ENCODE data around the gene CCDC146.
"Not testable (repeated sequence)": the region's sequence is repeated elsewhere in the genome, so short reads cannot be mapped to it uniquely, and the experiment has no call there.

Gene CCDC146

DNA sequence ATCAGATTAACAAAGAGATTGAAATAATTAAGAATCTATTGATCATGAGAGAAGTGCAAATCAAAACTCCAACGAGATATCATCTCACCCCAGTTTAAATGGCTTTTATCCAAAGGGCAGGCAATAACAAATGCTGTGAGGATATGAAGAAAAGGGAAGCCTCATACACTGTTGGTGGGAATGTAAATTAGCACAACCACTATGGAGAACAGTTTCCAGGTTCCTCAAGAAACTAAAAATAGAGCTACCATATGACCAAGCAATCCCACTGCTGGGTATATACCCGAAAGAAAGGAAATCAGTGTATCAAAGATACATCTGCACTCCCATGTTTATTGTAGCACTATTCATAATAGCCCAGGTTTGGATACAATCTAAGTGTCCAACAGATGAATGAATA, 63.5 kb downstream of the CCDC146 start:
- TF ChIP-seq POLR2A (IDR thresholded peaks at IDR 0.05; ENCODE audit: low read length) (no peak), GATA1 (IDR thresholded peaks at IDR 0.05; ENCODE audit: low read depth, low read length) (no peak)
- DNase-seq, result no peak

GRCh38 chr7:77188731-77189437, 66.5 kb downstream of the CCDC146 start:
- TF ChIP-seq GATA1 (IDR thresholded peaks at IDR 0.05; ENCODE audit: low read depth, low read length), result no peak
- no peak for TF ChIP-seq POLR2A (IDR thresholded peaks at IDR 0.05; ENCODE audit: low read length)

GRCh38 chr7:77197141-77197540, 74.7 kb downstream of the CCDC146 start:
- DNase-seq, result no peak
- TF ChIP-seq POLR2A (IDR thresholded peaks at IDR 0.05; ENCODE audit: low read length), result no peak
- TF ChIP-seq GATA1 (IDR thresholded peaks at IDR 0.05; ENCODE audit: low read depth, low read length), result no peak

More at GRCh38 chr7:77188731-77189437, 66.5 kb downstream of the CCDC146 start:
- DNase-seq, result no peak

DNA sequence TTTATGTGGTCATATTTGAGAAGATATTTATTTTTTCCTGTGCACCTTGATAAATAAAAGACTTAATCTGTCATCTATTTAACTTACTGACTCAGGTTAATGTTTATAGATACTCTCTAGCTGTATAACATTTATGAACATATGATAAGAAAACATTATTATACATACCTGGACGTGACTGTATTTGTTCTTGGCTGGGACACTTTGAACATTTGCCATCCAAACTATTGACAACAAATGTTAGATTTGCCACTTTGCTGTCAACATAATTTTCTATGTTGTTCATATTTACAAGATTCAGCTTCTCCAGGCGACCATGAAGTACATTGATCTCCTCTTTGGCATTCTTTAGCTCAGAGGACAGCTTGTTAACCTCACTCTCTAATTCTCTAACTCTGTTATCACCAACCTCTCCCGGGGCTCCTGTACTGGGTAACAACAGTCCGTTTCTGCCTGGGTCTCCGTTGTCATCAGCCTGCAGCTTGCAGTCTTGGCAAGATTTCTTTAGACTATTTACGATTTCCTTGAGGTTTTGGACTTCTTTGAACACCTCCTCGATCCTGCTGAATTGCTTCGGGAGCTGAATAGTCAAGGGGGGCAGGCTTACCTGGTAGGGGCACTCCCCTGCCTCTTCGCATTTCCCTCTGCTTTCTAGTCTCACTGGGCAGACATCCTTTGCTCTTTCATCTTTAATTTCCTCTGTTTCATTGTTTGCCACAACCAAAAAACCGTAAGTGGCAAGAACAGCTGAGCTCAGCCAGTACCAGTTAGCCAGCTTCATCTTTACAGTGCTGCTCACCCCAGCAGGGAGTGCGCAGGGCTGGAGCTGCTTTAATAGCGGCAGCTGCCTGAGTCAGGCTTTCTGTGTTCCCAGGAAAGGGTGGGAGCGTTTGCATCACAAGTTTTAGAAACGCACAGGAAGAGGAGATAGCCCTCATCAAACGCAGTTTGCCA, 76.9 kb downstream of the CCDC146 start, which contains the start of gene FGL2:
Gene FGL2, minus strand, starts transcription at position 807 of the 954 bp plus-strand sequence. Its CDS starts 26 bp downstream, at position 781.
- DNase-seq, result no peak
- TF ChIP-seq POLR2A (IDR thresholded peaks at IDR 0.05; ENCODE audit: low read length) (no peak), GATA1 (IDR thresholded peaks at IDR 0.05; ENCODE audit: low read depth, low read length) (no peak)

DNA sequence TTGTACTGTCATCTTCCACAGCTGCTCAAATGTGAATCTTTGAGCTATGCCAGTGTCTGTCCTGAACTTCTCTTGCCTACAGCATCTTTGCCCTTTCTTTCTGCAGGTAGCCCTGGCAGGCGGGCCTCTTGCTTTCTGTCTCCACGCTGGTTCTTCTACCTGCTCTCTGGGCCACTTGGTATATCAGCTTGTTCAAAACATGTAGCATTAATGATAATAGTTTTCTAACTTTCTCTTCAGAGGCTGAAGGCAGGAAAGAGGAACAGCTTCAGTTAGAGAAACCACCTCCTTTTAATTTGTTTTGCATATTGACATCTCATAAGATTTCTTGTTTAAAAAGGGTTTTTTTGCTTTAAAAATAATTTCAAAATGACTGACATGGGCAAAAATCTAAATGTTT, 78.1 kb downstream of the CCDC146 start:
- DNase-seq, result no peak
- TF ChIP-seq GATA1 (IDR thresholded peaks at IDR 0.05; ENCODE audit: low read depth, low read length) (no peak), POLR2A (IDR thresholded peaks at IDR 0.05; ENCODE audit: low read length) (no peak)

DNA sequence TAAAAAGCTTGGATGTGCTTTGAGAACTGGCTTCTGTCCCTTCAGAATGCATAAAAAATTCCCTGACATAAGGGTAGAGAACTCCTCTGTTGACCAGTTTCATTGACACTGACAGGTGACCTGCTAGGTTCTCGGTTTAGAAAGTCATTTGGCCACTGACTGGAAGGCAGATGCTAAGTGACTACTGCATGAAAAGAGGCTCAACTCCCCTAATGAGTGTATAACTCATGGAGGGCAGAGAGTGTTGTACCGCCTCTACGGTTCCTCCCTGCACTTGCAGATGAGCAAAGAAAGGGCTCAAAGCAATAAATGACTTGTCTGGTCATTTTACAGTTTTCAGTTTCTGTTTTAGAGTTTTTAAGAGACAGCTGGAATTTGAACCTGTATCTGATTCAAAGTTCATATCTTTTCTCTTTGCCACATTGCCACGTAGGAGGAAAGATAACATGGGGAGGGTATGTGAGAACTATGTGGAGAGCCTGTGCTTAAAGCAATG, 80.1 kb downstream of the CCDC146 start:
- DNase-seq, result no peak
- TF ChIP-seq GATA1 (IDR thresholded peaks at IDR 0.05; ENCODE audit: low read depth, low read length) (no peak), POLR2A (IDR thresholded peaks at IDR 0.05; ENCODE audit: low read length) (no peak)

GRCh38 chr7:77205706-77206105, 83.3 kb downstream of the CCDC146 start:
- no peak for DNase-seq
- TF ChIP-seq GATA1 (IDR thresholded peaks at IDR 0.05; ENCODE audit: low read depth, low read length), result no peak
- TF ChIP-seq POLR2A (IDR thresholded peaks at IDR 0.05; ENCODE audit: low read length), result no peak

DNA sequence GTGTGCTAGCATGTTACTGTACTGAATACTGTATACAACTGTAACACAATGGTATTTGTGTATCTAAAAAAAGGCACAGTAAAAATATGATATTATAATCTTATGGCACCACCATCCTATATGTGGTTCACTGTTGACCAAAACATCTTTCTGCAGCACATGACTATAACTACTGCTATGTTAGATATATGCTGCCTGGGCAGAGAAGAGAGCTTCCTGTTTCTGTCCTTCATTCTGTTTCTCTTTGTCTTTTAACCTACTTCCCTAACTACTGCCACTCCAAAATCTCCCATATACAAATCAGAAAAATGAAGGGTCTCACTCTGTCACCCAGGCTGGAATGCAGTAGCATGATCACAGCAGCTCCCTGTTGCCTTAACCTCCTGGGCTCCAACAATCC, 86.0 kb downstream of the CCDC146 start:
- DNase-seq, result no peak
- TF ChIP-seq GATA1 (IDR thresholded peaks at IDR 0.05; ENCODE audit: low read depth, low read length) (no peak), POLR2A (IDR thresholded peaks at IDR 0.05; ENCODE audit: low read length) (no peak)

GRCh38 chr7:77209479-77210139, 87.2 kb downstream of the CCDC146 start:
- TF ChIP-seq GATA1 (IDR thresholded peaks at IDR 0.05; ENCODE audit: low read depth, low read length), result no peak
- no peak for TF ChIP-seq POLR2A (IDR thresholded peaks at IDR 0.05; ENCODE audit: low read length)
- DNase-seq, result no peak

- DNase-seq, result no peak
- TF ChIP-seq GATA1 (IDR thresholded peaks at IDR 0.05; ENCODE audit: low read depth, low read length), result no peak
- TF ChIP-seq POLR2A (IDR thresholded peaks at IDR 0.05; ENCODE audit: low read length), result no peak
Observed at GRCh38 chr7:77216181-77216845, 93.9 kb downstream of the CCDC146 start.

DNA sequence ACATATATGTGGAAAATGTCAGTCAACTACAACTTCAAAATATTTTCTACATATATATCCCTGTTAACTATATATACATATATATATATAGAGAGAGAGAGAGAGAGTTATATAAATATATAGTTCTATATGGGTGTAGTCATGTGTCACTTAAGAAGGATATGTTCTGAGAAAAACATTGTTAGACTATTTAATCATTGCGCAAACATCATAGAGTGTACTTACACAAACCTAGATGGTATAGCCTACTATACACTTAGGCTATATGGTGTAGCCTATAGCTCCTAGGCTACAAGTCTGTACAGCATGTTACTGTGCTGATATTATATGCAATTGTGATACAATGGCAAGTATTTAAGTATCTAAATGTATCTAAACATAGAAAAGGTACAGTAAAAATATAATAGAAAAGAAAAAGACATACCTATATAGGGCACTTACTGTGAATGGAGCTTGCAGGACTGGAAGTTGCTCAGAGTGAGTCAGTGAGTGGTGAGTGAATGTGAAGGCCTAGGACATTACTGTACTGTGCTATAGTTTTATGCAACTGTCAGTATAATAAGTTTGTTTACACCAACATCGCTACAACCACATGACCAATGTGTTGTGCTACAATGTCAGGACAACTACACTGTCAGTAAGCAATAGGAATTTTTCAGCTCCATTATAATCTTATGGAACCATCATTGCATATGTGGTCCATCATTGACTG, 95.2 kb downstream of the CCDC146 start:
- TF ChIP-seq GATA1 (IDR thresholded peaks at IDR 0.05; ENCODE audit: low read depth, low read length) (no peak), POLR2A (IDR thresholded peaks at IDR 0.05; ENCODE audit: low read length) (no peak)
- DNase-seq, result no peak

DNA sequence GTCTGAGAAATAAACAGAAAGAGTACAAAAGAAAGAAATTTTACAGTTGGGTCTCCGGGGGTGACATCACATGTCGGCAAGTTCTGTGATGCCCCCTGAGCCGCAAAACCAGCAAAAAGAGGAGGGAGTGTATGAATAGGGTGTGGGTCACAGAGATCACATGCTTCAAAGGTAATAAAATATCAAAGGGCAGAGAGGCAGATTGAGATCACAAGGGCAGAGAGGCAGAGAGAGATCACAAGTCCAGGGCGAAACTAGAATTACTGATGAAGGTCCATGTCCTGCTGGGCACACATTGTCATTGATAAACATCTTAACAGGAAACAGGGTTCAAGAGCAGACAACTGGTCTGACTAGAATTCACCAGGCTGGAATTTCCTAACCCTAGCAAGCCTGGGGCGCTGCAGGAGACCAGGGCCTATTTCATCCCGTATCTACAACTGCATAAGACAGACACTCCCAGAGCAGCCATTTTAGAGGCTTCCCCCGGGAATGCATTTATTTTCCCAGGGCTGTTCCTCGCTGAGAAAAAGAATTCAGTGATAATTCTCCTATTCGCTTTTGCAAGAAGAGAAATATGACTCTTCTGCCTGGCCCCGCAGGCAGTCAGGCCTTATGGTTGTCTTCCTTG, 97.4 kb downstream of the CCDC146 start:
- DNase-seq, result not testable (repeated sequence)

All from erythroblast (primary cell).